Keratinocyte (primary cell): ENCODE measurements around the gene HPSE2. TPM values are rescaled to one million over a fixed set of nuclear protein-coding genes. Genes with fewer than 3 reads are reported as not detected.

Source experiments
- DNase-seq: peaks from one replicate; pipeline ENCODE4 v3.0.0-alpha.2; 2011; ENCODE audit warnings: low read depth, missing footprints, low spot score
- FAIRE-seq: peaks from 2 replicates; lab custom pipeline; 2011; peaks lifted over from hg19 to GRCh38; lab: Jason Lieb, UNC
- H2AFZ ChIP-seq: 2 replicates; pipeline ENCODE4 v1.6.0; 2012; ENCODE audit warnings: low read length, control low read depth, inconsistent platforms; ENCODE audit not compliant: control insufficient read depth
- H3K27ac ChIP-seq: 2 replicates; pipeline ENCODE4 v1.5.1; 2011; ENCODE audit warnings: low read length; ENCODE audit not compliant: control insufficient read depth, insufficient read depth
- H3K27me3 ChIP-seq: 3 replicates; pipeline ENCODE4 v1.6.0; 2011; ENCODE audit warnings: low read length; ENCODE audit not compliant: control insufficient read depth, insufficient read depth; ENCODE audit errors: extremely low read depth
- H3K36me3 ChIP-seq, 2 experiments: 2 replicates in 1 of 2; 3 replicates in 1 of 2; pipeline ENCODE4 v1.5.1; 2011; ENCODE audit warnings: low read length in 2 of 2, mild to moderate bottlenecking in 1 of 2; ENCODE audit not compliant: control insufficient read depth in 2 of 2, insufficient read depth in 2 of 2; ENCODE audit errors: extremely low read depth in 1 of 2
- H3K4me1 ChIP-seq: 3 replicates; pipeline ENCODE4 v1.5.1; 2011; ENCODE audit warnings: low read length; ENCODE audit not compliant: control insufficient read depth, insufficient read depth; ENCODE audit errors: extremely low read depth
- H3K4me2 ChIP-seq: 3 replicates; pipeline ENCODE4 v1.6.0; 2011; ENCODE audit warnings: low read depth, low read length; ENCODE audit not compliant: control insufficient read depth, insufficient read depth; ENCODE audit errors: extremely low read depth
- H3K4me3 ChIP-seq, 3 experiments: fragments of 200-600 bp in 1 of 3; sonication (generic) in 1 of 3; 2 replicates in 2 of 3; 3 replicates in 1 of 3; pipeline ENCODE4 v1.5.1; 2011 to 2016; ENCODE audit warnings: low read length in 3 of 3, mild to moderate bottlenecking in 3 of 3, control low read depth in 2 of 3, inconsistent platforms in 1 of 3, low read depth in 1 of 3, mixed read lengths in 1 of 3, mixed run types in 1 of 3, moderate library complexity in 1 of 3; ENCODE audit not compliant: control insufficient read depth in 2 of 3, insufficient read depth in 2 of 3; ENCODE audit errors: extremely low read depth in 1 of 3
- H3K79me2 ChIP-seq: 2 replicates; pipeline ENCODE4 v1.6.0; 2012; ENCODE audit warnings: low read length; ENCODE audit not compliant: control insufficient read depth, insufficient read depth
- H3K9ac ChIP-seq: 3 replicates; pipeline ENCODE4 v1.6.0; 2011; ENCODE audit warnings: low read length; ENCODE audit not compliant: control insufficient read depth, insufficient read depth; ENCODE audit errors: extremely low read depth
- H3K9me1 ChIP-seq: 3 replicates; pipeline ENCODE4 v1.6.0; 2011; ENCODE audit warnings: low read length; ENCODE audit not compliant: control insufficient read depth, insufficient read depth; ENCODE audit errors: extremely low read depth
- H3K9me3 ChIP-seq: 2 replicates; pipeline ENCODE4 v1.5.1; 2012; ENCODE audit warnings: low read depth, low read length; ENCODE audit not compliant: control insufficient read depth
- H4K20me1 ChIP-seq: 3 replicates; pipeline ENCODE4 v1.6.0; 2011; ENCODE audit warnings: low read length; ENCODE audit not compliant: control insufficient read depth, insufficient read depth; ENCODE audit errors: extremely low read depth
- EZH2 ChIP-seq: IDR thresholded peaks from one replicate; pipeline ENCODE4 v1.6.1; 2012; ENCODE audit warnings: inconsistent platforms, mild to moderate bottlenecking, low read length, moderate library complexity
- dilution Hi-C: fragments of 300-500 bp; cut with MboI; formaldehyde crosslinking; loops from one replicate; pipeline ENCODE4 v1.7.0; 2020; ENCODE audit warnings: low sequenced_read_pairs; ENCODE audit not compliant: extremely low pct_ligation_motif_present
- polyA plus RNA-seq, 5 experiments: library from polyadenylated mRNA; depleted of rRNA in 3 of 5; stranded (reverse) in 3 of 5; stranded (forward) in 1 of 5; unstranded in 1 of 5; fragments of >200 nt; gene quantifications; 1 replicate in 1 of 5; 2 replicates in 3 of 5; 3 replicates in 1 of 5; pipeline versions ENCODE4 v1.2.1 to v1.2.3, GENCODE V29; 2011 to 2012; ENCODE audit warnings: missing spikeins in 2 of 5, low read depth in 1 of 5, low replicate concordance in 1 of 5
- TF ChIP-seq, protein P1 (sequence below), 3 experiments: IDR thresholded peaks in 1 of 3; conservative IDR thresholded peaks in 1 of 3; optimal IDR thresholded peaks in 1 of 3; 2 replicates in 2 of 3; 3 replicates in 1 of 3; pipeline versions ENCODE3 to v1.5.1; 2011; ENCODE audit warnings: low read length in 3 of 3, mild to moderate bottlenecking in 3 of 3, moderate library complexity in 2 of 3, control low read depth in 1 of 3, inconsistent platforms in 1 of 3; ENCODE audit not compliant: insufficient read depth in 2 of 3; ENCODE audit errors: extremely low read depth in 1 of 3

HPSE2 gene
- polyA plus RNA-seq, 1 donor (not counting 4 experiments of a cell fraction or from before 2014, with no cell fraction given): 0.01 TPM

DNA sequence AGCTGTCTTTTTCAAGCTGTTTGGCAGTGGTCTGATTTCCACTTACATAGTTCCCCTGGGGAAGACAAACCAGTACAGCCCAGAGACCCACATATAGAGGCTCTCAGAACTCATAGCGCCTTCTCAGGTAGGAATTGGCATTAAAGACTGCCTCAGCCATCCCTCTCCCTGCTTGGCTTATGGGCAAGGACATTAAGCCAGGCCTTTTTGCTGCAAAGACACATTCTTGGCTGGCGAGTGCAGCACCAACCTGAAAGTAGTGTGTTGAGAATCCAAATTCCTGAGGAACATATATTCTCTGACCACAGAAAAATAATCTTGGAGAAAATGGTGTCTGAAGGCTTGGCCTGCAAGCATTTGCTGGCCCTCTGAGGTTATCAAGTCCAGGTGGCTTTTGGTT lies 749.7 kb downstream of the HPSE2 start:
- no peak for FAIRE-seq
- TF ChIP-seq, protein P1, sequence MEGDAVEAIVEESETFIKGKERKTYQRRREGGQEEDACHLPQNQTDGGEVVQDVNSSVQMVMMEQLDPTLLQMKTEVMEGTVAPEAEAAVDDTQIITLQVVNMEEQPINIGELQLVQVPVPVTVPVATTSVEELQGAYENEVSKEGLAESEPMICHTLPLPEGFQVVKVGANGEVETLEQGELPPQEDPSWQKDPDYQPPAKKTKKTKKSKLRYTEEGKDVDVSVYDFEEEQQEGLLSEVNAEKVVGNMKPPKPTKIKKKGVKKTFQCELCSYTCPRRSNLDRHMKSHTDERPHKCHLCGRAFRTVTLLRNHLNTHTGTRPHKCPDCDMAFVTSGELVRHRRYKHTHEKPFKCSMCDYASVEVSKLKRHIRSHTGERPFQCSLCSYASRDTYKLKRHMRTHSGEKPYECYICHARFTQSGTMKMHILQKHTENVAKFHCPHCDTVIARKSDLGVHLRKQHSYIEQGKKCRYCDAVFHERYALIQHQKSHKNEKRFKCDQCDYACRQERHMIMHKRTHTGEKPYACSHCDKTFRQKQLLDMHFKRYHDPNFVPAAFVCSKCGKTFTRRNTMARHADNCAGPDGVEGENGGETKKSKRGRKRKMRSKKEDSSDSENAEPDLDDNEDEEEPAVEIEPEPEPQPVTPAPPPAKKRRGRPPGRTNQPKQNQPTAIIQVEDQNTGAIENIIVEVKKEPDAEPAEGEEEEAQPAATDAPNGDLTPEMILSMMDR (optimal IDR thresholded peaks at IDR 0.05 in 1 of 3, IDR thresholded peaks at IDR 0.05 in 1 of 3, conservative IDR thresholded peaks at IDR 0.05 in 1 of 3; ENCODE audit: extremely low read depth in 1 of 3, insufficient read depth in 2 of 3, low read length in 3 of 3): peak in 1 of 3 experiments; percentile 8
- no peak for TF ChIP-seq EZH2
- dilution Hi-C loops: no loop called here
- Histone ChIP-seq H2AFZ (no peak overlapping the region), H3K4me2 (no peak overlapping the region), H3K9me3 (no peaks in the 10 kb centered on the region), H3K27ac (peak overlapping the region; percentile 11), H3K9ac (no peak overlapping the region), H3K4me3 (no peak overlapping the region), H3K9me1 (no peaks in the 10 kb centered on the region), H3K36me3 (no peaks in the 10 kb centered on the region), H3K27me3 (no peaks in the 10 kb centered on the region), H4K20me1 (no peaks in the 10 kb centered on the region), H3K79me2 (no peaks in the 10 kb centered on the region), H3K4me1 (no peaks in the 10 kb centered on the region)
- no peak for DNase-seq

DNA sequence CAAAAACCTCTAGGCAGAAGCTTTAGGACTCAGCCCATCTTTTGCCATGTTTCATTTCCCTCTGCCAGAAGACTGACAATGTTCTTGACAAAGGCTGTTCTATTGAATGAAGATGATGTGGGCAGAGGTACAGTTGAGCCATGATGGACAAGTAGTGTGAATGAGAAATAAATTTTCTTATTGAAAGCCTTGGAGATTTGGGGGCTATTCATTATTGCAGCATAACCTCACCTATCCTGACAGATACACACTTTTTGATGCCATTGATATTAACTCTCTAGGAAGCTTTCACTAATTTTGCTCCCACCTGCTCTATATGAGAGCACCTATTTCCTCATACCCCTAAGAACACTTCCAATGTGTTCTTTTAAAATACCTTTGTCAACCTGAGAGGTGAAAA lies 752.0 kb downstream of the HPSE2 start:
- H3K27me3 ChIP-seq: no peaks in the 10 kb centered on the region
- no peak overlapping the region for H2AFZ ChIP-seq
- DNase-seq: no peak
- dilution Hi-C loops: no loop called here
- no peak overlapping the region for H3K4me2 ChIP-seq
- TF ChIP-seq, protein P1 (optimal IDR thresholded peaks at IDR 0.05 in 1 of 3, IDR thresholded peaks at IDR 0.05 in 1 of 3, conservative IDR thresholded peaks at IDR 0.05 in 1 of 3; ENCODE audit: extremely low read depth in 1 of 3, insufficient read depth in 2 of 3, low read length in 3 of 3): no peak
- no peak for TF ChIP-seq EZH2
- no peaks in the 10 kb centered on the region for H3K4me1 ChIP-seq
- no peak overlapping the region for H3K9ac ChIP-seq
- H3K9me3 ChIP-seq: no peaks in the 10 kb centered on the region
- H4K20me1 ChIP-seq: no peaks in the 10 kb centered on the region
- no peak for FAIRE-seq
- H3K27ac ChIP-seq: no peak overlapping the region
- no peaks in the 10 kb centered on the region for H3K36me3 ChIP-seq
- H3K79me2 ChIP-seq: no peaks in the 10 kb centered on the region
- H3K9me1 ChIP-seq: no peaks in the 10 kb centered on the region
- H3K4me3 ChIP-seq: no peak overlapping the region
